ENCODE data around the gene NHS. TPM values are rescaled to one million over a fixed set of nuclear protein-coding genes. Genes with fewer than 3 reads are reported as not detected.

NHS gene
- total RNA-seq, 4 donors from 2014 or later = 6.9 to 16.9 (median 9.9) TPM

- H3K36me3 ChIP-seq = no peaks in the 10 kb centered on the region
- WGBS, 2 donors = 60 to 71% methylated on average over 3 to 6 of the region's 6 CpGs
- intact Hi-C loops (cut with DNase I) = no loop called here
- peaks cover 0 to 4% of the 10 kb centered on the region in 2 donors for H3K4me1 ChIP-seq
- TF ChIP-seq POLR2A (IDR thresholded peaks at IDR 0.05) (no peak), CTCF (IDR thresholded peaks at IDR 0.05) (no peak)
- no peak for DNase-seq
- H3K4me3 ChIP-seq (replicated peaks in 1 of 3) = no peak overlapping the region
- H3K27ac ChIP-seq = peak overlapping the region in 1 of 3 donors; percentile 24
- H3K9me3 ChIP-seq = no peaks in the 10 kb centered on the region
- H3K27me3 ChIP-seq = no peaks in the 10 kb centered on the region
These were observed 174.2 kb downstream of the NHS start for GRCh38 chrX:17549107-17549651.

GRCh38 chrX:17550011-17550410 is 175.0 kb downstream of the NHS start:
- DNase-seq = no peak
- Histone ChIP-seq H3K4me1 (peaks cover 0 to 4% of the 10 kb centered on the region in 2 donors), H3K9me3 (no peaks in the 10 kb centered on the region), H3K27me3 (no peaks in the 10 kb centered on the region), H3K36me3 (no peaks in the 10 kb centered on the region), H3K27ac (no peak overlapping the region), H3K4me3 (replicated peaks in 1 of 3) (no peak overlapping the region)
- intact Hi-C loops (cut with DNase I) = no loop called here
- 85 to 91% methylated on average over 5 of the region's 5 CpGs for WGBS, 2 donors
- TF ChIP-seq POLR2A (IDR thresholded peaks at IDR 0.05) (no peak), CTCF (IDR thresholded peaks at IDR 0.05) (no peak)

GRCh38 chrX:17552044-17552650 is 177.1 kb downstream of the NHS start:
- Histone ChIP-seq H3K4me1 (peaks cover 0 to 4% of the 10 kb centered on the region in 2 donors), H3K27me3 (no peaks in the 10 kb centered on the region), H3K9me3 (no peaks in the 10 kb centered on the region), H3K27ac (no peak overlapping the region), H3K36me3 (no peaks in the 10 kb centered on the region), H3K4me3 (replicated peaks in 1 of 3) (no peak overlapping the region)
- no peak for DNase-seq
- intact Hi-C loops (cut with DNase I) = no loop called here
- WGBS, 2 donors = 98 to 99% methylated on average over 5 of the region's 5 CpGs
- TF ChIP-seq CTCF (IDR thresholded peaks at IDR 0.05) (no peak), POLR2A (IDR thresholded peaks at IDR 0.05) (no peak)

- 78 to 94% methylated on average over 5 to 6 of the region's 6 CpGs for WGBS, 2 donors
- TF ChIP-seq CTCF (IDR thresholded peaks at IDR 0.05) (no peak), POLR2A (IDR thresholded peaks at IDR 0.05) (no peak)
- Histone ChIP-seq H3K27ac (no peak overlapping the region), H3K27me3 (no peaks in the 10 kb centered on the region), H3K4me1 (peaks cover 0 to 4% of the 10 kb centered on the region in 2 donors), H3K4me3 (replicated peaks in 1 of 3) (no peak overlapping the region), H3K36me3 (no peaks in the 10 kb centered on the region), H3K9me3 (no peaks in the 10 kb centered on the region)
- DNase-seq = no peak
- intact Hi-C loops (cut with DNase I) = no loop called here
These were observed 178.5 kb downstream of the NHS start for GRCh38 chrX:17553469-17553868.

GRCh38 chrX:17553961-17554482 is 179.0 kb downstream of the NHS start:
- Histone ChIP-seq H3K27ac (no peak overlapping the region), H3K36me3 (no peaks in the 10 kb centered on the region), H3K4me3 (replicated peaks in 1 of 3) (no peak overlapping the region), H3K4me1 (peaks cover 0 to 4% of the 10 kb centered on the region in 2 donors), H3K27me3 (no peaks in the 10 kb centered on the region), H3K9me3 (no peaks in the 10 kb centered on the region)
- intact Hi-C loops (cut with DNase I) = no loop called here
- DNase-seq = no peak
- TF ChIP-seq POLR2A (IDR thresholded peaks at IDR 0.05) = no peak
- TF ChIP-seq CTCF (IDR thresholded peaks at IDR 0.05) = no peak
- 93 to 94% methylated on average over 6 of the region's 6 CpGs for WGBS, 2 donors

All from thyroid gland (tissue), 4 donors.